Fibroblast of skin of abdomen (primary cell): ENCODE results near the gene AXIN1.

Source experiments
- DNase-seq: peaks from one replicate; pipeline ENCODE4 v3.0.0-alpha.2; 2013

The AXIN1 gene

GRCh38 chr16:296806-297510, 55.6 kb downstream of the AXIN1 start:
- DNase-seq: no peak

DNA sequence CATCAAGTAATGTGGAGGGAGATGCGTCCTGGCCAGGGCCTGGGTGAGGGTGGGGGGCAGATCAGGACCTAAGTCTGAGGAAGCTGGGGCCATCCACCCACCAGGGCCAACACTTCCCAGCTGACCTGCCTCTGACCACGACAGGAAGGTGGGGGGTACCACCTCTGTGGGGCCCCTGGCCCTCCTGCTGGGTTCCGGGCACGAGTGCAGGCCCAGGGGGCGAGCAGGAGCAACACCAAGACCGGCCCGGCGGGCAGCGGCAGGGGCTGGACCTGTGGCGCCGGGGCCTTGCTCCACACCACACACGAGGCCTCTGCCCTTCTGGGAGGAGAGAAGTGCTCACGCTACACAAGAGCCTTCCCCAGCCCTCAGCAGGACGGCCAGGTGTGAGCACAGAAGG, 56.2 kb downstream of the AXIN1 start:
- no peak for DNase-seq

DNA sequence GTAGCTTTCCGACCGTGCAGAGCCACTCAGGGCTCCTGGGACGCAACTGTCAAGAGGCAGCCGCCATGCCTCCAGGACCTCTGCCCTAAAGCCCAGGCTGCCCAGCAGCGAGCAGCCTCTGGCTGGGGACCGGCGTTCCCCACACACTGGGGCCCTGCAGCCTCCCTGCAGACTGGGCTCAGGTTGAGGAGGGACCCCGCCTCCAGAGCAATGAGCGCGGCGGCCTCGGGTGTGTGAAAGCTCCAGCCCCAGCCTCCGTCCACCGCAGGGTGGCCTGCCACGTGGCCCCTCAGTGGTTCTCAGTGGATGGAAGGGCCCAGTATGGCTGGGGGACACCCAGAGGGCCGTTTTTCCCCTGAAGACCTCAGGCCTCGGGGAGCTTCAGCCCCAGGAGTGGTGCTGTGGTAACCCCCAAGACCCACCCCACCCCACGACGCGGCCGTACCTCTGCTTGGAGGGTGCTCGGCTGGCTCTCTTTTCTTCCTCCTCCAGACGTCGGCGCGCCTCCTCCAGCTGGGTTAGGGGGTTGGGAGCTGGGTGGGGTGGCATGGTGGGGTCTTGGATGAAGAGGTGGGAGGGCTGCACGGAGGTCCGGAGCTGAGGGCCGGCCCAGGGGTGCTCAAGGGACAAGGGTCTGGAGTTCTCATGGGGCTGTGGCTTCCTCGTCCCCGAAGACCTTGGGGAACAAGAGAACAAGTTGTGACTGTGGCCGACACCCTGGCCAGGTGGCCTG, 59.3 kb downstream of the AXIN1 start:
- no peak for DNase-seq

DNA sequence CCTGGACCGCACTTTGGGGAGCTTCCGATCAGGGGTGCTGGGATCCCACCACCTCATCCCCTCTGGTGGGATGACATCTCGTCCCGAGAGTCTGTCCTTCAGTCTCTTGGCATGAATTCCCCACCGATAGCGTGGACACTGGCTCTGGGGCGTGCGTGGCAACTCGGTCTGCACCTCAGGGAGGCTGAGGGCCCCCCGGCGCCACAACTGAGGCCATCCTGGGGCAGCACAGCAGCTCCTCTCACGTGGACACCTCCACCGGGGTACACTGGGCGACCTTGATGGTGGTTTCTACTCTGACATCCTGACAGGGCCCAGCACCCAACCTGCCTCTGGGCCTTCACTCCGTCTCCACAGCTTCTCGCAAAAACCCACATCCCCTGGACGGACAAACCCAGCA, 61.0 kb downstream of the AXIN1 start:
- no peak for DNase-seq

DNA sequence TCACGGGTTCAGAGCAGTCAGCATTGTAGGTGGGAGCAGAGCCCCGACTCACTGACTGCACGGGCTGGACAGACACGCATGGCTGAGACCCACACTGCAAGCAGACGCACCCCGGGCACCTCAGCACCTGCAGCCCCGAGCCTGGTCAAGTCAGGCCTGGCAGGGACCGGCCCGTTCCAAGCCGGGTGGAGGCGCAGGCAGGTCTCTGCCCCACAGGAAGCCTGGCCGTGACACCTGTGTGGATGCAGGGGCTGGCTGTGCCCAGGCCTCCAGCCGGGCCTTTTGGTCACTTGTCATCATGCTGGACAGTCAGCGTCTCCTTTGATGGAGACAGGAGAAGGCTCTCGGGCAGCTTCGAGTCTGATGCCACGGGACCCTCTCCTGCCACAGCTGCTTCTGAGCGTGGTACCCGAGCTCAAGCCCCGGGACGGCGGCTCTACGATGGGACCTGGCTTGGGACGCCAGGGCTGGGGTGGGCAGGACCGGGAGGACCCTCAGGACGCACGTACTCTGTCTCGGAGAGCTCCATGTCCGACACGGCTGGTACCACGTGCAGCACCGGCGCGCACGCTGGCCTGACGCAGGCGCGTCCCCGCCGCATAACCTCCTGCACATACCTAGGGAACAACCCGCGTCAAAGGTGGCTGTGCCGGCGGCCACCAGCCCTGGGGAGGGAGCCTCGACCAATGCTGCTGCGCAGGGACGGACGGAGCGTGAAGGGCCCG, 61.7 kb downstream of the AXIN1 start:
- DNase-seq: no peak

GRCh38 chr16:290015-290680, 62.4 kb downstream of the AXIN1 start:
- no peak for DNase-seq

DNA sequence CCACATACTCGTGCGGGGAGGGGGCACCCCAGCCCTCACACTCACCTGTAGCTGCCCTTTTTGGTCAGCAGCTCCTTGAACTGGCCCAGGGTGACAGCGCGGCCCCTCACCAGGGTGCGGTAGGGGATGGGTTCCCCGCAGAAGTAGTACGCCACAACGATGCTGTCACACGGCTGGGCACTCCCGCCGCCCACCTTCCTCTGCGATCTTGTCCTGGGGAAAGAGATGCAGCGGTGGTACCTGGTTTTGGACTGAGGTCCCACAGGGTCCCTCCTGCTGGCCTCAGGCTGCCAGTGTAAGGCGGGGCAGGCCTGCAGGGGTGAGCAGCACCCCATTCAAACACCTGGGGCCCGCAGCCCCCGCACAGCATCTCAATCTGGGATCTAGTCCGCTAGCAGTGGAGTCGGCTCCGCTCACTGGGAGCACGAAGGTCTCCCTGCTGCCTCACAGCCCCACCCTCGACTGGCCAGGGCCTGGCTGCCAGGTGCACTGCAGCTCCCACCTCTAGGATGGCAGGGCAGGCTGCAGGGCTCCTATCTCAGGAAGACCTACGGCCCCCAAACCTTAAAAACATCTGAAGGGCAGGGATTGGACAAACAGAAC, 63.0 kb downstream of the AXIN1 start:
- no peak for DNase-seq

- no peak for DNase-seq
Measured at GRCh38 chr16:287981-288920, 64.3 kb downstream of the AXIN1 start.

GRCh38 chr16:287298-287811, 65.2 kb downstream of the AXIN1 start:
- no peak for DNase-seq

DNA sequence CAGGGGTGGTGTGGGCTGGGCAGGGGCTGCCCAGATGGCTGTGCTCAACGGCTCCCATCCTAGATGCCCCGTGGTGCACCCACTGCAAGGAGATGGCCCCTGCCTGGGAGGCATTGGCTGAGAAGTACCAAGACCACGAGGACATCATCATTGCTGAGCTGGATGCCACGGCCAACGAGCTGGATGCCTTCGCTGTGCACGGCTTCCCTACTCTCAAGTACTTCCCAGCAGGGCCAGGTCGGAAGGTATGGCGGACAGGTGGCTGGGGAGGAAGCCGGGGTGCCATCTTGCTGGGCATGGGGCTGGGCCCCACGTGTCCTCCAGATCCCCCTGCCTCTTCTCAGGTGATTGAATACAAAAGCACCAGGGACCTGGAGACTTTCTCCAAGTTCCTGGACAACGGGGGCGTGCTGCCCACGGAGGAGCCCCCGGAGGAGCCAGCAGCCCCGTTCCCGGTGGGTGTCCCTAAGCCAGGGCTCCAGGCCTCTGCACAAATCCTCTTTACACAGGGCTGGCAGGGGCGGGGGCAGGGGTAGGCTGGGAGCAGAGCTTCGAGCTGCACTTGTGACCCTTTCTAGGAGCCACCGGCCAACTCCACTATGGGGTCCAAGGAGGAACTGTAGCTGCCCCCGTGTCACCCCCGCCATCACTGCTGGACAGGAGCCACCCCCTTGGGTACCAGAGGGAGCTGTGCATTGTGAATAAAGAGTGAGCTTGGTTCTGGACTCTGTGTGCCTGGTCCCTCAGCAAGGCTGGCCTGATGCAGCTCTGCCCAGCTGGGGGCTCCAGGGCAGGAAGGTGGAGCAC, 65.8 kb downstream of the AXIN1 start:
- no peak for DNase-seq

DNA sequence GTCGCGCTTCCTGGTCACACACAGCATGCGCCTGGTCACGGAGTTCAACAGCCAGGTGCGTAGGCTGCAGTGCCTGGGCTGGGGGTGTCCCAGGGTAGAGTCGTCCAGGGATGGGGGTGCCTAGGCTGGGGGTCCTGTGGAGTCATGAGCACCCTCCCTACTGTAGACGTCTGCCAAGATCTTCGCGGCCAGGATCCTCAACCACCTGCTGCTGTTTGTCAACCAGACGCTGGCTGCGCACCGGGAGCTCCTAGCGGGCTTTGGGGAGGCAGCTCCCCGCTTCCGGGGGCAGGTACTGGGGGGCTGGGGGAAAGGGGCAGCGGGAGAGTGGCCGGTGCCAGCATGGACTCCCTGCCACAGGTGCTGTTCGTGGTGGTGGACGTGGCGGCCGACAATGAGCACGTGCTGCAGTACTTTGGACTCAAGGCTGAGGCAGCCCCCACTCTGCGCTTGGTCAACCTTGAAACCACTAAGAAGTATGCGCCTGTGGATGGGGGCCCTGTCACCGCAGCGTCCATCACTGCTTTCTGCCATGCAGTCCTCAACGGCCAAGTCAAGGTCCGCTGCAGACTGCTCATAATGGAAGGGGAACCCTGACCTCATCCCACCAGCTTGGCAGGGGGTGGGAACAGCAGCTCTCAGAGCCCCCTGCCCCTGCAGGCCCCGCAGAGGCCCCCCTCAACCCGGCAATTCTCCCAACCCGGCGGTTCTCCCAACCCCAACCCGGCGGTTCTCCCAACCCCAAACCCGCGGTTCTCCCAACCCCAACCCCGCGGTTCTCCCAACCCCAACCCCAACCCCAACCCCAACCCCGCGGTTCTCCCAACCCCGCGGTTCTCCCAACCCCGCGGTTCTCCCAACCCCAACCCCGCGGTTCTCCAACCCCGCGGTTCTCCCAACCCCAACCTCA, 67.1 kb downstream of the AXIN1 start:
- DNase-seq: no peak

DNA sequence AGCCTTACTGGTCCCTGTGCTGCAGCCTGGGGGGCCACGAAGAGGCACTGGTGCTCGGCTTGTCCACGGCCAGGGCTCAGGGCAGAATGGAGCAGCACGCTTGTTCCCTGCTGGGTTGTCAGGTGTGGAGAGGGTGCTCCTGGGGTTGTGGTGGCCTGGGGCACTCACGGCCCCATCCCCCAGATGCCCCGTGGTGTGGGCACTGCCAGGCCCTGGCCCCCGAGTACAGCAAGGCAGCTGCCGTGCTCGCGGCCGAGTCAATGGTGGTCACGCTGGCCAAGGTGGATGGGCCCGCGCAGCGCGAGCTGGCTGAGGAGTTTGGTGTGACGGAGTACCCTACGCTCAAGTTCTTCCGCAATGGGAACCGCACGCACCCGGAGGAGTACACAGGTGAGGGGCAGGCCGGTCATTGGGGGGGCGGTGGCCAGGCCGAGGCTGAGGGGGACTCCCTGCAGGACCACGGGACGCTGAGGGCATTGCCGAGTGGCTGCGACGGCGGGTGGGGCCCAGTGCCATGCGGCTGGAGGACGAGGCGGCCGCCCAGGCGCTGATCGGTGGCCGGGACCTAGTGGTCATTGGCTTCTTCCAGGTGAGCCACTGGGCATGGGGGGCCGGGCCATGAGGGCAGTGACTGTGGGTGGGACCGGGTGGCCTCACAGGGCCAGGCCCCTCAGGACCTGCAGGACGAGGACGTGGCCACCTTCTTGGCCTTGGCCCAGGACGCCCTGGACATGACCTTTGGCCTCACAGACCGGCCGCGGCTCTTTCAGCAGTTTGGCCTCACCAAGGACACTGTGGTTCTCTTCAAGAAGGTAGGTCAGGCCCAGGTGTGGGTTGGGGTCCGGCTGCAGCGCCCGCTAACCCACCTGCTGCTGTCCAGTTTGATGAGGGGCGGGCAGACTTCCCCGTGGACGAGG, 68.1 kb downstream of the AXIN1 start:
- DNase-seq: no peak

- no peak for DNase-seq
Measured at GRCh38 chr16:283033-283805, 69.3 kb downstream of the AXIN1 start, which contains the start of gene PDIA2. PDIA2 (plus strand) TSS chr16:283164; CDS start chr16:283170, 6 bp downstream.

DNA sequence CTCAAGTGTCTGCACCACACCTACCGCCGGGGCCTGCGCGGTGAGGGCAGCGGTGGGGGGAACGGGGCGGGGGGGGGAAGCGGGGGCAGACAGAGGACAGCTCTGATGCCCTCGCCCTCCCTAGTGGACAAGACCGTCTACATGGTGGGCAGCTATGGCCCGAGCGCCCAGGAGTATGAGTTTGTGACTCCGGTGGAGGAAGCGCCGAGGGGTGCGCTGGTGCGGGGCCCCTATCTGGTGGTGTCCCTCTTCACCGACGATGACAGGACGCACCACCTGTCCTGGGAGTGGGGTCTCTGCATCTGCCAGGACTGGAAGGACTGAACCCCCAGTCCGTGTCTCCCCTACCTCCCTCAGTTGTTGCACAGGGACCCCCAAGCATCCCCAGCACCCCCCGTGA, 70.0 kb downstream of the AXIN1 start:
- DNase-seq: no peak

DNA sequence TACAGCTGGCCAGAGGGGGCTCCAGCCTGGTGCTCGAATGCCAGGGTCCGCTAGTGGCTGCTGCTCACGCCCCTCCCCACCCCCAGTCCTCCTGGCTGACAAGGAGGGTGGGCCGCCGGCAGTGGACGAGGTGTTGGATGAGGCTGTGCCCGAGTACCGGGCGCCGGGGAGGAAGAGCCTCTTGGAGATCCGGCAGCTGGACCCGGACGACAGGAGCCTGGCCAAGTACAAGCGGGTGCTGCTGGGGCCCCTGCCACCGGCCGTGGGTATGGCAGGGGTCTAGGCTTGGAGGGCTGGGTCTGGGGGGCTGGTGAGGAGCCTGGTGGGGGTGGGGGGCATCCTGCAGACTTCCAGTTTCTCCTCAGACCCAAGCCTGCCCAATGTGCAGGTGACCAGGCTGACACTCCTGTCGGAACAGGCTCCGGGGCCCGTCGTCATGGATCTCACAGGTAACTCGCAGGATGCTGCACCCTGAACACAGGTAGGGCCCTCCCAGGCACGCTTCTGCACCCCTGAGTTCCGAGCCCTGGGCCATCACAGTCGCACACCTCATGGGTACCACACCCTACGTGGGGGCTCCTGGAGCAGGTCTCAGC, 70.8 kb downstream of the AXIN1 start:
- no peak for DNase-seq

GRCh38 chr16:280991-281659, 71.4 kb downstream of the AXIN1 start:
- DNase-seq: no peak
